ENCODE measurements around the gene ENTR1. TPM values are rescaled to one million over a fixed set of nuclear protein-coding genes. Genes with fewer than 3 reads are reported as not detected.
"Not testable (repeated sequence)": the region's sequence is repeated elsewhere in the genome, so short reads cannot be mapped to it uniquely, and the experiment has no call there.

Gene ENTR1
- total and polyA plus RNA-seq, 2 donors, result 26.7 to 60.3 TPM

- Histone ChIP-seq H3K4me3 (ENCODE audit: low read length in 2 of 2) (no peak overlapping the region), H3K9me3 (ENCODE audit: control insufficient read depth in 2 of 2, insufficient read depth in 1 of 2, low read length in 1 of 2) (no peaks in the 10 kb centered on the region), H3K27ac (ENCODE audit: low read depth in 1 of 2, low read length in 1 of 2) (no peak overlapping the region), H3K4me1 (ENCODE audit: control insufficient read depth in 2 of 2, insufficient read depth in 2 of 2, low read length in 2 of 2) (peaks cover 12 to 21% of the 10 kb centered on the region in 2 donors), H3K36me3 (ENCODE audit: control insufficient read depth in 2 of 2, insufficient read depth in 2 of 2, low read length in 1 of 2) (peaks cover 46 to 48% of the 10 kb centered on the region in 2 donors), H3K27me3 (ENCODE audit: control insufficient read depth in 2 of 2, insufficient read depth in 1 of 2, low read length in 1 of 2) (no peaks in the 10 kb centered on the region)
- 98% methylated on average over 9 of the region's 9 CpGs for WGBS
- no peak for DNase-seq (ENCODE audit: low read depth in 6 of 9, low spot score in 9 of 9)
Observed at GRCh38 chr9:136412962-136413361, 2.5 kb upstream of the ENTR1 start.

DNA sequence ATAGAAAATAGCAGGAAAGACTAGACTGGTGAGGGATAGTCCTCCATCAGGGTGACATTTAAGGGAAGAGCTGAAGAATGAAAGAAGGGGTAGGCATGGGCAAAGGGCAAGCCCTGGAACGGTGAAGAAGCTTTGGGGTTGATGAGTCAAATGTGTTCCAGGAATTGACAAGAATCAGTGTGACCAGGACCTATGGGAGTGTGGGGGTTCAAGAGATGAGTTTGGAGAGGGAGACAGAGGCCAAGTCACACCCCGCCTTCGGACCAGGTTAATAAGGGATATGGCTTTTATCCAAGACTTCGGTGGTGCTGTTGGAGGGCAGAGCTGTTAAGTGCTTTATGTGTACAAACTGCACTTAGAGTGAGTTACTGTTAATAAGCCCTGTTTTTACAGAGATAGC is 964 bp upstream of the ENTR1 start:
- Histone ChIP-seq H3K9me3 (ENCODE audit: control insufficient read depth in 2 of 2, insufficient read depth in 1 of 2, low read length in 1 of 2) (no peaks in the 10 kb centered on the region), H3K4me3 (ENCODE audit: low read length in 2 of 2) (peak overlapping the region; percentile 79 to 97), H3K27ac (ENCODE audit: low read depth in 1 of 2, low read length in 1 of 2) (no peak overlapping the region), H3K36me3 (ENCODE audit: control insufficient read depth in 2 of 2, insufficient read depth in 2 of 2, low read length in 1 of 2) (peaks cover 45 to 48% of the 10 kb centered on the region in 2 donors), H3K27me3 (ENCODE audit: control insufficient read depth in 2 of 2, insufficient read depth in 1 of 2, low read length in 1 of 2) (no peaks in the 10 kb centered on the region), H3K4me1 (ENCODE audit: control insufficient read depth in 2 of 2, insufficient read depth in 2 of 2, low read length in 2 of 2) (peaks cover 12 to 21% of the 10 kb centered on the region in 2 donors)
- 77% methylated on average over 4 of the region's 4 CpGs for WGBS
- DNase-seq (ENCODE audit: low read depth in 6 of 9, low spot score in 9 of 9), result no peak

GRCh38 chr9:136409557-136410455 is 608 bp downstream of the ENTR1 start:
- Histone ChIP-seq H3K9me3 (ENCODE audit: control insufficient read depth in 2 of 2, insufficient read depth in 1 of 2, low read length in 1 of 2) (no peaks in the 10 kb centered on the region), H3K4me1 (ENCODE audit: control insufficient read depth in 2 of 2, insufficient read depth in 2 of 2, low read length in 2 of 2) (peaks cover 15 to 21% of the 10 kb centered on the region in 2 donors), H3K36me3 (ENCODE audit: control insufficient read depth in 2 of 2, insufficient read depth in 2 of 2, low read length in 1 of 2) (peaks cover 48% of the 10 kb centered on the region in 2 donors), H3K27me3 (ENCODE audit: control insufficient read depth in 2 of 2, insufficient read depth in 1 of 2, low read length in 1 of 2) (no peaks in the 10 kb centered on the region), H3K4me3 (ENCODE audit: low read length in 2 of 2) (peak overlapping the region; percentile 69 to 79), H3K27ac (ENCODE audit: low read depth in 1 of 2, low read length in 1 of 2) (peak overlapping the region in 1 of 2 donors; percentile 70)
- DNase-seq (ENCODE audit: low read depth in 6 of 9, low spot score in 9 of 9), result peak in 2 of 9 donors; percentile 10 to 39
- 17% methylated on average over 71 of the region's 71 CpGs for WGBS

- Histone ChIP-seq H3K9me3 (ENCODE audit: control insufficient read depth in 2 of 2, insufficient read depth in 1 of 2, low read length in 1 of 2) (no peaks in the 10 kb centered on the region), H3K4me1 (ENCODE audit: control insufficient read depth in 2 of 2, insufficient read depth in 2 of 2, low read length in 2 of 2) (peaks cover 15 to 27% of the 10 kb centered on the region in 2 donors), H3K27me3 (ENCODE audit: control insufficient read depth in 2 of 2, insufficient read depth in 1 of 2, low read length in 1 of 2) (no peaks in the 10 kb centered on the region), H3K4me3 (ENCODE audit: low read length in 2 of 2) (no peak overlapping the region), H3K27ac (ENCODE audit: low read depth in 1 of 2, low read length in 1 of 2) (no peak overlapping the region), H3K36me3 (ENCODE audit: control insufficient read depth in 2 of 2, insufficient read depth in 2 of 2, low read length in 1 of 2) (peaks cover 41 to 43% of the 10 kb centered on the region in 2 donors)
- no peak for DNase-seq (ENCODE audit: low read depth in 6 of 9, low spot score in 9 of 9)
- WGBS, result 97% methylated on average over 7 of the region's 7 CpGs
Observed at GRCh38 chr9:136407911-136408310, 2.5 kb downstream of the ENTR1 start.

- DNase-seq (ENCODE audit: low read depth in 6 of 9, low spot score in 9 of 9); H3K27me3 ChIP-seq (ENCODE audit: control insufficient read depth in 2 of 2, insufficient read depth in 1 of 2, low read length in 1 of 2); H3K27ac ChIP-seq (ENCODE audit: low read depth in 1 of 2, low read length in 1 of 2); H3K4me3 ChIP-seq (ENCODE audit: low read length in 2 of 2); H3K9me3 ChIP-seq (ENCODE audit: control insufficient read depth in 2 of 2, insufficient read depth in 1 of 2, low read length in 1 of 2): not testable (repeated sequence)
- 98% methylated on average over 28 of the region's 28 CpGs for WGBS
- H3K36me3 ChIP-seq (ENCODE audit: control insufficient read depth in 2 of 2, insufficient read depth in 2 of 2, low read length in 1 of 2), result peaks cover 39 to 45% of the 10 kb centered on the region in 2 donors
- peaks cover 15 to 27% of the 10 kb centered on the region in 2 donors for H3K4me1 ChIP-seq (ENCODE audit: control insufficient read depth in 2 of 2, insufficient read depth in 2 of 2, low read length in 2 of 2)
Observed at GRCh38 chr9:136407061-136407460, 3.4 kb downstream of the ENTR1 start.

DNA sequence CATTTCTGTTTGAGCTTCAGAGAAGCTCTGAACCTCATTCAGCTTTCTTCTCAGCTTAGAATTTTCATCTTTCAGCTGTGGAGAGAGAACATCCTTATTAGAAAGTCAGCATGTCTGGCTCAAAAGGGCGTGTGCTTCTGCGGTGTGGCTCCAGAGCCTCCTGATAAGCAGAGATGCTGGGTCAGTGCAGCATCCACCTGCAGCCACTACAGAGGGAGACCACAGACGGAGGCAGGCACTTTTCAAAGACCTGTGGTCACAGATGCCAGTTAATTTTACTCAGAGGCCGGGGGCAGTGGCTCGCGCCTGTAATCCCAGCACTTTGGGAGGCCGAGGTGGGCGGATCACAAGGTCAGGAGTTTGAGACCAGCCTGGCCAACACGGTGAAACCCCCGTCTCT is 4.5 kb downstream of the ENTR1 start:
- H3K9me3 ChIP-seq (ENCODE audit: control insufficient read depth in 2 of 2, insufficient read depth in 1 of 2, low read length in 1 of 2); DNase-seq (ENCODE audit: low read depth in 6 of 9, low spot score in 9 of 9); H3K27me3 ChIP-seq (ENCODE audit: control insufficient read depth in 2 of 2, insufficient read depth in 1 of 2, low read length in 1 of 2); H3K4me3 ChIP-seq (ENCODE audit: low read length in 2 of 2); H3K27ac ChIP-seq (ENCODE audit: low read depth in 1 of 2, low read length in 1 of 2): not testable (repeated sequence)
- Histone ChIP-seq H3K36me3 (ENCODE audit: control insufficient read depth in 2 of 2, insufficient read depth in 2 of 2, low read length in 1 of 2) (peaks cover 44 to 50% of the 10 kb centered on the region in 2 donors), H3K4me1 (ENCODE audit: control insufficient read depth in 2 of 2, insufficient read depth in 2 of 2, low read length in 2 of 2) (peaks cover 9 to 16% of the 10 kb centered on the region in 2 donors)
- WGBS, result 96% methylated on average over 10 of the region's 10 CpGs

DNA sequence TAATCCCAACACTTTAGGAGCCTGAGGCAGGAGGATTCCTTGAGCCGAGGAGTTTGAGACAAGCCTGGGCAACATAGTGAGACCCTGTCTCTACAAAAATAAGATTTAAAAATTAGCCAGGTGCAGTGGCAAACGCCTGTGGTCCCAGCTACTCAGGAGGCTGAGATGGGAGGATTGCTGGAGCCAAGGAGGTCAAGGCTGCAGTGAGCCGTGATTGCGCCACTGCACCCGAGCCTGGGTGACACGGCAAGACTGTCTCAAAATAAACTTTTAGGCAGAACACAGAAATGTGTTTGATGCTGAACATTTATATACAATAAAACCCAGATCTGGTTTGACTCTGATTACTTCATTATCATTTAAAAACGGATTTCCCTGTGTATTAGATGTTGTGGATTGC is 4.9 kb downstream of the ENTR1 start:
- peaks cover 12 to 20% of the 10 kb centered on the region in 2 donors for H3K4me1 ChIP-seq (ENCODE audit: control insufficient read depth in 2 of 2, insufficient read depth in 2 of 2, low read length in 2 of 2)
- H3K4me3 ChIP-seq (ENCODE audit: low read length in 2 of 2), result no peak overlapping the region
- H3K27ac ChIP-seq (ENCODE audit: low read depth in 1 of 2, low read length in 1 of 2), result no peak overlapping the region
- no peaks in the 10 kb centered on the region for H3K27me3 ChIP-seq (ENCODE audit: control insufficient read depth in 2 of 2, insufficient read depth in 1 of 2, low read length in 1 of 2)
- peaks cover 44 to 50% of the 10 kb centered on the region in 2 donors for H3K36me3 ChIP-seq (ENCODE audit: control insufficient read depth in 2 of 2, insufficient read depth in 2 of 2, low read length in 1 of 2)
- H3K9me3 ChIP-seq (ENCODE audit: control insufficient read depth in 2 of 2, insufficient read depth in 1 of 2, low read length in 1 of 2), result no peaks in the 10 kb centered on the region
- 98% methylated on average over 7 of the region's 7 CpGs for WGBS
- DNase-seq (ENCODE audit: low read depth in 6 of 9, low spot score in 9 of 9), result no peak

DNA sequence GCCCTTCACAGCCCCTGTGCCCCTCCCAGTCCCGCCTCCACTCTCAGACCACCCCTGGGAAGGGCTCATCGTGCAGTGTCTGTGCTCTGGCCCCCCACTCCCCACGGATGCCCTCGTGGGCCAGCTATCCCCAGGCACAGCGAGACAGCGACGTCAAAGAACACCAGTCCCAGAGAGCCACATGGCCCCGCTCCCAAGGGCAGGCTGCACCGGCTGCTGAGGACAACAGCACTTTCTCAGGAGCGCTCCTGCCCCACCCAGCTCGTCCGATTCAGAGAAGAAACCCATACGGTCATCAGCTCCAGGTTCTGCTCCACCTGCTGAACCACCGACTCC is 5.6 kb downstream of the ENTR1 start:
- no peak for DNase-seq (ENCODE audit: low read depth in 6 of 9, low spot score in 9 of 9)
- no peak overlapping the region for H3K27ac ChIP-seq (ENCODE audit: low read depth in 1 of 2, low read length in 1 of 2)
- H3K4me3 ChIP-seq (ENCODE audit: low read length in 2 of 2), result no peak overlapping the region
- H3K36me3 ChIP-seq (ENCODE audit: control insufficient read depth in 2 of 2, insufficient read depth in 2 of 2, low read length in 1 of 2), result peaks cover 44 to 50% of the 10 kb centered on the region in 2 donors
- H3K4me1 ChIP-seq (ENCODE audit: control insufficient read depth in 2 of 2, insufficient read depth in 2 of 2, low read length in 2 of 2), result peaks cover 14 to 20% of the 10 kb centered on the region in 2 donors
- H3K27me3 ChIP-seq (ENCODE audit: control insufficient read depth in 2 of 2, insufficient read depth in 1 of 2, low read length in 1 of 2), result no peaks in the 10 kb centered on the region
- 96% methylated on average over 14 of the region's 14 CpGs for WGBS
- no peaks in the 10 kb centered on the region for H3K9me3 ChIP-seq (ENCODE audit: control insufficient read depth in 2 of 2, insufficient read depth in 1 of 2, low read length in 1 of 2)

GRCh38 chr9:136403915-136404800 is 6.3 kb downstream of the ENTR1 start:
- Histone ChIP-seq H3K4me1 (ENCODE audit: control insufficient read depth in 2 of 2, insufficient read depth in 2 of 2, low read length in 2 of 2) (peaks cover 11 to 18% of the 10 kb centered on the region in 2 donors), H3K27ac (ENCODE audit: low read depth in 1 of 2, low read length in 1 of 2) (no peak overlapping the region), H3K9me3 (ENCODE audit: control insufficient read depth in 2 of 2, insufficient read depth in 1 of 2, low read length in 1 of 2) (no peaks in the 10 kb centered on the region), H3K36me3 (ENCODE audit: control insufficient read depth in 2 of 2, insufficient read depth in 2 of 2, low read length in 1 of 2) (peaks cover 44 to 50% of the 10 kb centered on the region in 2 donors), H3K4me3 (ENCODE audit: low read length in 2 of 2) (no peak overlapping the region), H3K27me3 (ENCODE audit: control insufficient read depth in 2 of 2, insufficient read depth in 1 of 2, low read length in 1 of 2) (peaks cover 0 to 2% of the 10 kb centered on the region in 2 donors)
- no peak for DNase-seq (ENCODE audit: low read depth in 6 of 9, low spot score in 9 of 9)
- 89% methylated on average over 32 of the region's 32 CpGs for WGBS
